GM21447 (cell line): ENCODE measurements around the gene LIG1.
"Not testable (repeated sequence)": the region's sequence is repeated elsewhere in the genome, so short reads cannot be mapped to it uniquely, and the experiment has no call there.

ENCODE experiments used
- ATAC-seq: cut with Tn5 transposase; IDR thresholded peaks from one replicate; pipeline ENCODE4 v1.9.1; 2021; ENCODE audit not compliant: unreplicated experiment

LIG1 gene

DNA sequence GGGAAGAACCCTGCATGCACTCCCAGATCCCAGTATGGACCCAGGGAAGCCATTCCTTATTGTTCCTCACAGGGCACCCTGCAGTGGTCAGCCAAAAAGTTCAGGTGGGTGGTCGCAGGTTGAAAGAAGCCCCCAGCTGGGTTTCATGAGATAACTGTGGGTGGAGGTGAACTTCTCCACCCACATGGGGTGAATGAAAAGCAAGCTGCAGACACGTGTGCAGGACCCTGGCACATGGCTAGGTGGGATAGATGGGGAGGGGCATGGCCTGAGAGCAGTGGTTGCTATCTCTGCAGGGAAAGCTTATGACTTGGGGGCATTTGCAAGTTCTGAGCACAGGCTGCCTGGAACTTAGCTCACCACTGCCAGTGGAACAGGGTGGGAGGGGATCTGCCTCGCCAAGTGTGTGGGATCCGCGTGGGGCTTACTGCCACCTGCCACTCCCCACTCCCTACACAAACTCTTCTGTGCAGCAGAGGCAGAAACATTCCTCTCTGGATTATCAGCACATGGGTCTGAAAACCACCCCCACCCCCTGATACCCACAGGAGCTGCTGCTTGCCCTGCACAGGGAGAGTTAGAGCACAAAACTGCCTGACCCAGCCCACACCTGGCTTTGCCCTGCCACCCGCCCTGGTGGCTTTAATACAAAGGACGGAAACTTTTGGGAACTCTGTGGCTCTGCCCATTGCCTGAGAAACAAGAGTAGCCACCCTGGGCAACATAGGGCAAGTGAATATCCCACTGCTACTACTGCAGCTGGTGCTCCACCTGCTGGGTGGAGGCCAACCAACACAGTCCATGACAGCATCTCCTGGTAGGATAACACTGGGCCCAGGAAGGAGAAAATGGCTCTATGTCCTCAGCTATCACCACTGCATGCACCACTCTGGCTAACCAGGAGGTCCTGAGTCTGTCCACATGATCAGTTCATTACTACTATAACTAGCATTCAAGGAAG is 84.0 kb downstream of the LIG1 start:
- ATAC-seq: no peak

DNA sequence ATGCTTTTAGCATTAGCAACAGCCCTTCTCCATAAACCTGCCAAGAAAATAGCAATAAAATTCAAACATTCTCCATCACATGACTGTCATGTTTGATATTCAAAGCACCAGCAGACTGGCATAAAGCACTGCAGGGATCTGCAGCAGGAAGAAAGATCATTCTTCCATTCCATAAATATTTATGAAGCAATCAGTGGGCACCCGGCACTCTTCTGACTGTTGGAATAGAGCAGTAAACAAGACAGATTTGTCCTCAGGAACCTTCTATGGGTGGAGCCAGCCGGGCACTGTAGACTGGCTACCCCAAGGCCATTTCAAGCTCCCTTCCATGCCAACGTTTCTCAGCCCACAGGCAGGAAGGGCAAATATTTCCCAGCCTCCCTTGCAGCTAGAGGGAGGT is 85.1 kb downstream of the LIG1 start:
- ATAC-seq: no peak

DNA sequence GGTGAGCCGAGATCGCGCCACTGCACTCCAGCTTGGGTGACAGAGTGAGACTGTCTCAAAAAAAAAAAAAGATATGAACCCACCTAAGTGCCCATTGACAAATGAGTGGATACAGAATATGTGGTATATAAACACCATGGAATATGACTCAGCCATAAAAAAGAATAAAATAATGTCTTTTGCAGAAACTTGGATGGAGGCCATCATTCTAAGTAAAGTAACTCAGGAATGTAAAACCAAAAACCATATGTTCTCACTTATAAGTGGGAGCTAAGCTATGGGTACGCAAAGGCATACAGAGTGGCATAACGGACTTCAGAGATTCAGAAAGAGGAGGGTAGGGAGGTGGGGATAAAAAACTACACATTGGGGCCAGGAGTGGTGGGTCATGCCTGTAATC is 89.0 kb downstream of the LIG1 start:
- no peak for ATAC-seq

DNA sequence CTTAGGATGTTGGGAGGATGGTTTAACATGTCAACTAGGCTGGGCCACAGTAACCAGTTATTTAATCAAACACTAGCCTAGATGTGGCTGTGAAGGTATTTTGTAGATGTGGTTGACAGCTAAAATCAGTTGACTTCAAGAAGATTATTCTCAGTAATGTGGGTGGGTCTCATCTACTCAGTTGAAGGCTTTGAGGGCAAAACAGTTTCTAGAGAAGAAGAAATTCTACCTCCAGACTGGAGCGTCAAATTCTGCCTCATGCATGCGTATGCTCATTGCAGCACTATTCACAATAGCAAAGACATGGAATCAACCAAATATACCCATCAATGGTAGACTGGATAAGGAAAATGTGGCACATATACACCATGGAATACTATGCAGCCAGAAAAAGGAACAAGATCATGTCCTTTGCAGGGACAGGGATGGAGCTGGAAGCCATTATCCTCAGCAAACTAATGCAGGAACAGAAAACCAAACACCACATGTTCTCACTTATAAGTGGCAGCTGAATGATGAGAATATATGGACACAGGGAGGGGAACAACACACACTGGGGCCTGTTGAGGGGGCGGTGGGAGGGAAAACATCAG is 99.9 kb downstream of the LIG1 start:
- not testable (repeated sequence) for ATAC-seq

DNA sequence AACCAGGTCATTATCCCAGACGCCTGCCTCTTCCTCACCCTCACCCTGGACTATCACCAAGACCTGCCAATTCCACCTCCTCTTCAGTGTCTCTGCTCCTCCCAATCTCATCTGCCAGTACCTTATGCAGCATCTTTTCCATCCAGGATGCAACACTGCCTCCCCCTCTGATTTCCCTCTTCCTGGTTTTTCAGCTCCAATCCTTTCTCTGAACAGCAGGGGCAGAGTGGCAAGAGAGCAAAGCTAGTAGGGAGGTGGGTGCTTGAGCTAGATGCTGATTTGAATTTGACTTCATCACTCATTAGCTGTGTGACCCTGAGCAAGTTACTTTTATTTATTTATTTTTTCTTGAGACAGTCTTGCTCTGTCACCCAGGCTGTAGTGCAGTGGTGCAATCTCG is 100.7 kb downstream of the LIG1 start:
- ATAC-seq: no peak
